HepG2 (cell line): Measurements from ENCODE around the gene PDK2. TPM values are rescaled to one million over a fixed set of nuclear protein-coding genes. Genes with fewer than 3 reads are reported as not detected.

Experiments used
- ATAC-seq: fragments of 200-7000 bp; cut with Tn5 transposase; 3 replicates; pipeline ENCODE4 v1.9.1; 2020; ENCODE audit warnings: mild to moderate bottlenecking, moderate library complexity
- BruUV-seq: library from RNA; stranded (reverse); fragments of 400-500 nt; replicated peaks from 2 replicates; lab custom pipeline; 2021; lab: Mats Ljungman, UMichigan
- CTCF ChIA-PET: fragments of 300-600 bp; formaldehyde crosslinking; extraction: SDS; loops from one replicate; lab custom pipeline; 2021; ENCODE audit warnings: low total read pairs, inconsistent platforms, low intra/inter-chr PET ratio; lab: Yijun Ruan, JAX
- POLR2A ChIA-PET: fragments of 350-600 bp; sonication (Branson Sonifier 250); formaldehyde crosslinking; loops from one replicate; lab custom pipeline; 2020; ENCODE audit warnings: antibody characterized with exemption, inconsistent platforms; lab: Yijun Ruan, JAX
- DNase-seq: peaks from one replicate; pipeline ENCODE4 v3.0.0-alpha.2; 2015; ENCODE audit warnings: low spot score
- FAIRE-seq: peaks from 3 replicates; lab custom pipeline; 2011; peaks lifted over from hg19 to GRCh38; lab: Jason Lieb, UNC
- H2AFZ ChIP-seq: one replicate; pipeline ENCODE4 v1.6.1; 2011; ENCODE audit warnings: low read length, inconsistent platforms
- H3K27ac ChIP-seq: fragments of 300-600 bp; 3 replicates; pipeline ENCODE4 v1.8.0; 2011; ENCODE audit warnings: mixed run types, mild to moderate bottlenecking, mixed read lengths, low read length, inconsistent platforms; ENCODE audit not compliant: insufficient read depth; ENCODE audit errors: extremely low read length
- H3K27me3 ChIP-seq, 2 experiments: fragments of 200-600 bp in 1 of 2; 2 replicates in 1 of 2; 3 replicates in 1 of 2; pipeline versions ENCODE4 v1.6.0 to v1.8.0; 2011; ENCODE audit warnings: low read length in 2 of 2, mild to moderate bottlenecking in 2 of 2, moderate library complexity in 2 of 2, inconsistent platforms in 1 of 2; ENCODE audit not compliant: insufficient read depth in 2 of 2, control insufficient read depth in 1 of 2
- H3K36me3 ChIP-seq, 2 experiments: fragments of 200-600 bp in 1 of 2; replicated peaks in 1 of 2; 2 replicates in 1 of 2; 3 replicates in 1 of 2; pipeline versions ENCODE4 v1.5.1 to v1.8.0; 2011; ENCODE audit warnings: low read length in 2 of 2, inconsistent platforms in 1 of 2; ENCODE audit not compliant: insufficient read depth in 2 of 2, control insufficient read depth in 1 of 2
- H3K4me1 ChIP-seq: 2 replicates; pipeline ENCODE4 v1.5.1; 2012; ENCODE audit warnings: low read length, inconsistent platforms; ENCODE audit not compliant: insufficient read depth
- H3K4me2 ChIP-seq: 2 replicates; pipeline ENCODE4 v1.6.0; 2011; ENCODE audit warnings: low read depth, low read length, inconsistent platforms
- H3K4me3 ChIP-seq, 3 experiments: fragments of 200-600 bp in 1 of 3; sonication (generic), shearing (Covaris generic) in 1 of 3; replicated peaks in 1 of 3; 2 replicates each; pipeline ENCODE4 v1.5.1; 2011 to 2016; ENCODE audit warnings: low read length in 3 of 3, inconsistent platforms in 2 of 3, low read depth in 2 of 3, mild to moderate bottlenecking in 2 of 3, control low read depth in 1 of 3, mixed read lengths in 1 of 3; ENCODE audit not compliant: insufficient read depth in 1 of 3
- H3K79me2 ChIP-seq: one replicate; pipeline ENCODE4 v1.6.1; 2011; ENCODE audit warnings: low read length, inconsistent platforms; ENCODE audit not compliant: insufficient read depth
- H3K9ac ChIP-seq: 2 replicates; pipeline ENCODE4 v1.6.0; 2011; ENCODE audit warnings: mild to moderate bottlenecking, low read depth, low read length, inconsistent platforms; ENCODE audit not compliant: insufficient read depth
- H3K9me3 ChIP-seq: 2 replicates; pipeline ENCODE4 v1.5.1; 2012; ENCODE audit warnings: mild to moderate bottlenecking, low read length
- H4K20me1 ChIP-seq: 2 replicates; pipeline ENCODE4 v1.6.0; 2011; ENCODE audit warnings: inconsistent platforms, mild to moderate bottlenecking, low read length, moderate library complexity; ENCODE audit not compliant: insufficient read depth
- HCFC1 ChIP-seq: fragments of 150-350 bp; IDR thresholded peaks from 2 replicates; pipeline ENCODE4 v1.6.1; 2014; ENCODE audit warnings: low read depth, low read length
- IRF2 ChIP-seq: IDR thresholded peaks from 2 replicates; pipeline ENCODE4 v1.6.1; 2018; ENCODE audit warnings: missing genetic modification reagents, missing compliant biosample characterization
- POGK ChIP-seq: sonication (generic); formaldehyde crosslinking; conservative IDR thresholded peaks from 2 replicates; pipeline ENCODE4 v1.8.0; 2022; ENCODE audit warnings: mild to moderate bottlenecking, moderate library complexity, missing genetic modification reagents
- RFXANK ChIP-seq: IDR thresholded peaks from 2 replicates; pipeline ENCODE4 v1.6.1; 2016
- U2AF2 ChIP-seq: fragments of 200-400 bp; formaldehyde crosslinking; IDR thresholded peaks from 2 replicates; pipeline ENCODE4 v1.6.1; 2017; ENCODE audit warnings: low read depth, mild to moderate bottlenecking, low read length
- ZNF639 ChIP-seq: conservative IDR thresholded peaks from 2 replicates; pipeline ENCODE4 v1.6.1; 2018; ENCODE audit warnings: missing genetic modification reagents
- WGBS: methylation state at CpG from one replicate; pipeline ENCODE4 v1.1.6; 2017; ENCODE audit warnings: low lambda C conversion rate; 5-methylcytosine and 5-hydroxymethylcytosine counted together
- in situ Hi-C: cut with HindIII; loops from 2 replicates; pipeline ENCODE4 v1.10.0; 2017; ENCODE audit warnings: low pct_unique_long_range_greater_than_20kb; ENCODE audit not compliant: extremely low pct_ligation_motif_present
- intact Hi-C: fragments of 100-400 bp; cut with micrococcal nuclease; formaldehyde crosslinking; loops from one replicate; pipeline ENCODE4 v1.10.0; 2022; ENCODE audit not compliant: unreplicated experiment
- polyA plus RNA-seq, 8 experiments: library from polyadenylated mRNA; depleted of rRNA in 3 of 8; stranded (reverse) in 7 of 8; unstranded in 1 of 8; fragments of >200 nt; fragmentation: Illumina TruSeq in 4 of 8; extraction: Trizol in 4 of 8; gene quantifications; 2 replicates each; pipeline versions ENCODE4 v1.2.1 to v1.2.3, GENCODE V29; 2011 to 2016; ENCODE audit warnings: low read depth in 4 of 8, missing spikeins in 1 of 8, mixed read lengths in 1 of 8; ENCODE audit not compliant: insufficient read depth in 1 of 8
- total RNA-seq, 5 experiments: library from RNA; depleted of rRNA; stranded (reverse); fragments of >200 nt; fragmentation: Illumina TruSeq; extraction: Trizol; gene quantifications; 2 replicates each; pipeline ENCODE4 v1.2.3, GENCODE V29; 2016; ENCODE audit warnings: low read depth in 1 of 5
- TF ChIP-seq, protein P1 (sequence below): sonication (generic); formaldehyde crosslinking; IDR thresholded peaks from 2 replicates; pipeline ENCODE4 v1.4.0; 2020; ENCODE audit warnings: missing genetic modification reagents, borderline replicate concordance

Gene PDK2
- total and polyA plus RNA-seq, 2 of the 13 experiments (the other 11 are each of a cell fraction or from before 2014, with no cell fraction given), result 18.5 to 59.7 TPM

DNA sequence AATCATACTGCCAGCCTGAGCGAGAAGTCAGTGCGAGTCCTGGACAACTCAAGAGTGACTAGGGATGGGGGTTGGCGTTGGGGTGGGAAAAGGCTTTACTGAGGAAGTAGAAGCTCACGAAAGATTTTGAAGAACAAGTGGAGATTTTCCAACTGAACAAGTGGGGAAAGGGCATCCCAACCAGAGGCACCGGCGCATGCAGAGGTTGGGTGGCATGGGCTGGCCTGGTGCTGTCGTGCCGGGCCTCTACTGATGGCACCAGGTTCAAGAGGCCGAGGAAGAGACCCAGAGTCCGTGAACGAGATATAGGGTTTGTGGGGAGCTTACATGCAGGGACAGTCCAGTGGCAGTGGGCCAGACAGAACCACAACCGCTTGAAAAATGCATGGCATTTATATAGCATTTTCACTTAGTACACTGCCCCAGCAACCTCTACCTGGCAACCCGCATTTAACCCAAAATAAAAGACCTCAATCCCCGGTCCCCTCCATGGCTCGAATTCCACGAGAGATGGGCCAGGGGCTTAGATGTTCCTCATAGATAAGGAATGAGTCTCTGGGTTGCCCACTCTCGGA, 46.9 kb upstream of the PDK2 start (continued):
- TF ChIP-seq, protein P1, sequence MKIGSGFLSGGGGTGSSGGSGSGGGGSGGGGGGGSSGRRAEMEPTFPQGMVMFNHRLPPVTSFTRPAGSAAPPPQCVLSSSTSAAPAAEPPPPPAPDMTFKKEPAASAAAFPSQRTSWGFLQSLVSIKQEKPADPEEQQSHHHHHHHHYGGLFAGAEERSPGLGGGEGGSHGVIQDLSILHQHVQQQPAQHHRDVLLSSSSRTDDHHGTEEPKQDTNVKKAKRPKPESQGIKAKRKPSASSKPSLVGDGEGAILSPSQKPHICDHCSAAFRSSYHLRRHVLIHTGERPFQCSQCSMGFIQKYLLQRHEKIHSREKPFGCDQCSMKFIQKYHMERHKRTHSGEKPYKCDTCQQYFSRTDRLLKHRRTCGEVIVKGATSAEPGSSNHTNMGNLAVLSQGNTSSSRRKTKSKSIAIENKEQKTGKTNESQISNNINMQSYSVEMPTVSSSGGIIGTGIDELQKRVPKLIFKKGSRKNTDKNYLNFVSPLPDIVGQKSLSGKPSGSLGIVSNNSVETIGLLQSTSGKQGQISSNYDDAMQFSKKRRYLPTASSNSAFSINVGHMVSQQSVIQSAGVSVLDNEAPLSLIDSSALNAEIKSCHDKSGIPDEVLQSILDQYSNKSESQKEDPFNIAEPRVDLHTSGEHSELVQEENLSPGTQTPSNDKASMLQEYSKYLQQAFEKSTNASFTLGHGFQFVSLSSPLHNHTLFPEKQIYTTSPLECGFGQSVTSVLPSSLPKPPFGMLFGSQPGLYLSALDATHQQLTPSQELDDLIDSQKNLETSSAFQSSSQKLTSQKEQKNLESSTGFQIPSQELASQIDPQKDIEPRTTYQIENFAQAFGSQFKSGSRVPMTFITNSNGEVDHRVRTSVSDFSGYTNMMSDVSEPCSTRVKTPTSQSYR (CRISPR knock-in tag), result no peak
- TF ChIP-seq ZNF639 (CRISPR knock-in tag), result no peak

GRCh38 chr17:50048988-50049387, 46.2 kb upstream of the PDK2 start:
- Histone ChIP-seq H3K27me3 (peaks cover 4 to 34% of the 10 kb centered on the region in 2 experiments; a peak in 3 of 5 replicates), H3K9ac (no peak overlapping the region), H3K79me2 (no peaks in the 10 kb centered on the region), H3K4me2 (no peak overlapping the region), H3K27ac (no peak overlapping the region), H2AFZ (no peak overlapping the region), H3K9me3 (no peaks in the 10 kb centered on the region), H3K4me1 (peaks cover 22% of the 10 kb centered on the region), H4K20me1 (no peaks in the 10 kb centered on the region), H3K36me3 (no peaks in the 10 kb centered on the region), H3K4me3 (no peak overlapping the region)
- POLR2A ChIA-PET, result no interaction called here
- no TSS peak for BruUV-seq
- intact Hi-C loops, result no loop called here
- in situ Hi-C loops, result no loop called here
- CTCF ChIA-PET, result no interaction called here
- no peak for TF ChIP-seq HCFC1
- no peak for TF ChIP-seq RFXANK (CRISPR knock-in tag)
- TF ChIP-seq POGK (CRISPR knock-in tag), result no peak
- TF ChIP-seq IRF2 (CRISPR knock-in tag), result no peak
- TF ChIP-seq U2AF2, result no peak
- no peak for DNase-seq
- no peak for FAIRE-seq
- ATAC-seq, result no peak
- WGBS, result 12% methylated on average over 4 of the region's 4 CpGs
